Immature natural killer cell (primary cell): ENCODE results near the gene TST. TPM values are rescaled to one million over a fixed set of nuclear protein-coding genes. Genes with fewer than 3 reads are reported as not detected.

ENCODE experiments used
- DNase-seq, 3 donors: peaks; one replicate each; pipeline ENCODE4 v3.0.0; 2022; ENCODE audit warnings: mixed read lengths in 1 of 3
- H3K27ac Mint-ChIP-seq, 6 donors: one replicate each; pipeline ENCODE4 v1.8.0; 2020; ENCODE audit warnings: mixed read lengths in 6 of 6, mild to moderate bottlenecking in 5 of 6, inconsistent platforms in 4 of 6, moderate library complexity in 3 of 6
- H3K27me3 Mint-ChIP-seq, 3 donors: one replicate each; pipeline ENCODE4 v1.8.0; 2020 to 2021; ENCODE audit warnings: low read depth in 3 of 3, mild to moderate bottlenecking in 3 of 3, mixed read lengths in 3 of 3, moderate library complexity in 3 of 3, inconsistent platforms in 1 of 3
- H3K36me3 Mint-ChIP-seq, 3 donors: one replicate each; pipeline ENCODE4 v1.8.0; 2020; ENCODE audit warnings: mixed read lengths in 3 of 3, inconsistent platforms in 2 of 3, mild to moderate bottlenecking in 2 of 3
- H3K4me1 Mint-ChIP-seq, 2 donors: one replicate each; pipeline ENCODE4 v1.8.0; 2020; ENCODE audit warnings: inconsistent platforms in 2 of 2, mild to moderate bottlenecking in 2 of 2, mixed read lengths in 2 of 2, moderate library complexity in 1 of 2
- H3K4me3 Mint-ChIP-seq, 5 donors: one replicate each; pipeline ENCODE4 v1.8.0; 2020; ENCODE audit warnings: mild to moderate bottlenecking in 5 of 5, mixed read lengths in 5 of 5, inconsistent platforms in 3 of 5, moderate library complexity in 3 of 5
- H3K9me3 Mint-ChIP-seq, 6 donors: one replicate each; pipeline ENCODE4 v1.8.0; 2020; ENCODE audit warnings: mild to moderate bottlenecking in 6 of 6, mixed read lengths in 6 of 6, inconsistent platforms in 4 of 6, moderate library complexity in 3 of 6
- polyA plus RNA-seq, 3 donors: library from polyadenylated mRNA; unstranded; fragments of 300-500 nt; fragmentation: Illumina TruSeq; gene quantifications; one replicate each; pipeline ENCODE4 v1.2.3, GENCODE V29; 2021

TST gene
- polyA plus RNA-seq, 3 donors from 2014 or later: 8.1 to 20.8 (median 8.4) TPM

- peaks cover 8 to 18% (median 15%) of the 10 kb centered on the region in 6 donors for H3K9me3 Mint-ChIP-seq
- DNase-seq: peak in 2 of 3 donors; percentile 8 to 14
- no peak overlapping the region for H3K27ac Mint-ChIP-seq
- no peak overlapping the region for H3K4me3 Mint-ChIP-seq
- H3K36me3 Mint-ChIP-seq: peaks cover 0 to 6% (median 0%) of the 10 kb centered on the region in 3 donors
- no peaks in the 10 kb centered on the region for H3K4me1 Mint-ChIP-seq
- H3K27me3 Mint-ChIP-seq: peaks cover 1 to 19% (median 12%) of the 10 kb centered on the region in 3 donors
Measured at GRCh38 chr22:36986242-36986821, 32.9 kb downstream of the TST start.

- no peak overlapping the region for H3K4me3 Mint-ChIP-seq
- H3K36me3 Mint-ChIP-seq: peaks cover 0 to 6% (median 0%) of the 10 kb centered on the region in 3 donors
- H3K9me3 Mint-ChIP-seq: peaks cover 8 to 18% (median 15%) of the 10 kb centered on the region in 6 donors
- H3K4me1 Mint-ChIP-seq: no peaks in the 10 kb centered on the region
- no peak overlapping the region for H3K27ac Mint-ChIP-seq
- H3K27me3 Mint-ChIP-seq: peaks cover 1 to 19% (median 12%) of the 10 kb centered on the region in 3 donors
- DNase-seq: no peak
Measured at GRCh38 chr22:36985211-36985889, 33.9 kb downstream of the TST start.

- Mint-ChIP-seq H3K9me3 (peaks cover 8 to 18% (median 15%) of the 10 kb centered on the region in 6 donors), H3K27ac (no peak overlapping the region), H3K4me3 (no peak overlapping the region)
Measured at GRCh38 chr22:36982136-36982535, 37.1 kb downstream of the TST start.

GRCh38 chr22:36981247-36981775, 37.9 kb downstream of the TST start:
- no peak overlapping the region for H3K4me3 Mint-ChIP-seq
- peaks cover 3 to 16% (median 15%) of the 10 kb centered on the region in 3 donors for H3K27me3 Mint-ChIP-seq
- no peak for DNase-seq
- H3K27ac Mint-ChIP-seq: no peak overlapping the region
- peaks cover 13% of the 10 kb centered on the region in 2 donors for H3K4me1 Mint-ChIP-seq
- peaks cover 0 to 5% (median 0%) of the 10 kb centered on the region in 3 donors for H3K36me3 Mint-ChIP-seq
- H3K9me3 Mint-ChIP-seq: peaks cover 8 to 15% (median 12%) of the 10 kb centered on the region in 6 donors

More at GRCh38 chr22:36982136-36982535, 37.1 kb downstream of the TST start:
- peaks cover 1 to 16% (median 15%) of the 10 kb centered on the region in 3 donors for H3K27me3 Mint-ChIP-seq
- DNase-seq: no peak
- H3K36me3 Mint-ChIP-seq: peaks cover 0 to 6% (median 0%) of the 10 kb centered on the region in 3 donors
- peaks cover 11 to 13% of the 10 kb centered on the region in 2 donors for H3K4me1 Mint-ChIP-seq

- Mint-ChIP-seq H3K27ac (no peak overlapping the region), H3K9me3 (no peaks in the 10 kb centered on the region), H3K4me3 (no peak overlapping the region), H3K36me3 (no peaks in the 10 kb centered on the region), H3K4me1 (peaks cover 13% of the 10 kb centered on the region in 2 donors), H3K27me3 (peaks cover 3 to 14% (median 12%) of the 10 kb centered on the region in 3 donors)
- DNase-seq: no peak
Measured at GRCh38 chr22:36979016-36979910, 40.0 kb downstream of the TST start.

GRCh38 chr22:36977947-36978660, 41.1 kb downstream of the TST start:
- Mint-ChIP-seq H3K36me3 (no peaks in the 10 kb centered on the region), H3K9me3 (no peaks in the 10 kb centered on the region), H3K4me1 (peaks cover 13% of the 10 kb centered on the region in 2 donors), H3K4me3 (peak overlapping the region; percentile 95 to 99 (median 97)), H3K27me3 (peaks cover 3 to 14% (median 8%) of the 10 kb centered on the region in 3 donors), H3K27ac (peak overlapping the region; percentile 93 to 99 (median 96))
- peak; percentile 86 to 89 (median 87) for DNase-seq

- Mint-ChIP-seq H3K36me3 (no peaks in the 10 kb centered on the region), H3K9me3 (no peaks in the 10 kb centered on the region), H3K4me3 (peak overlapping the region; percentile 95 to 99 (median 97)), H3K27ac (peak overlapping the region; percentile 93 to 99 (median 96)), H3K27me3 (peaks cover 3 to 14% (median 8%) of the 10 kb centered on the region in 3 donors), H3K4me1 (peaks cover 13% of the 10 kb centered on the region in 2 donors)
- peak; percentile 64 to 73 (median 71) for DNase-seq
Measured at GRCh38 chr22:36977401-36977861, 41.8 kb downstream of the TST start.

- DNase-seq: no peak
- Mint-ChIP-seq H3K36me3 (no peaks in the 10 kb centered on the region), H3K4me3 (peak overlapping the region in 4 of 5 donors; percentile 29 to 99 (median 96)), H3K4me1 (peaks cover 13% of the 10 kb centered on the region in 2 donors), H3K9me3 (no peaks in the 10 kb centered on the region), H3K27ac (peak overlapping the region in 4 of 6 donors; percentile 66 to 93 (median 70)), H3K27me3 (peaks cover 2 to 11% (median 8%) of the 10 kb centered on the region in 3 donors)
Measured at GRCh38 chr22:36976606-36977005, 42.6 kb downstream of the TST start.

- DNase-seq: no peak
- no peaks in the 10 kb centered on the region for H3K36me3 Mint-ChIP-seq
- no peaks in the 10 kb centered on the region for H3K9me3 Mint-ChIP-seq
- H3K27ac Mint-ChIP-seq: no peak overlapping the region
- H3K27me3 Mint-ChIP-seq: peaks cover under 1 to 6% (median 4%) of the 10 kb centered on the region in 3 donors
- no peak overlapping the region for H3K4me3 Mint-ChIP-seq
- no peaks in the 10 kb centered on the region for H3K4me1 Mint-ChIP-seq
Measured at GRCh38 chr22:36971341-36972125, 47.7 kb downstream of the TST start.

GRCh38 chr22:36968249-36968964, 50.8 kb downstream of the TST start:
- Mint-ChIP-seq H3K4me3 (no peak overlapping the region), H3K27me3 (peaks cover 0 to 4% (median 3%) of the 10 kb centered on the region in 3 donors), H3K9me3 (no peaks in the 10 kb centered on the region), H3K36me3 (no peaks in the 10 kb centered on the region), H3K27ac (no peak overlapping the region), H3K4me1 (no peaks in the 10 kb centered on the region)
- no peak for DNase-seq

GRCh38 chr22:36966851-36967540, 52.3 kb downstream of the TST start:
- Mint-ChIP-seq H3K27me3 (peaks cover 0 to 8% (median 2%) of the 10 kb centered on the region in 3 donors), H3K27ac (no peak overlapping the region), H3K36me3 (no peaks in the 10 kb centered on the region), H3K4me3 (no peak overlapping the region), H3K4me1 (no peaks in the 10 kb centered on the region), H3K9me3 (no peaks in the 10 kb centered on the region)
- DNase-seq: no peak
